RWPE2 (cell line): Measurements from ENCODE around the gene LEMD3.

Experiments used
- ATAC-seq: fragments of 200-7000 bp; cut with Tn5 transposase; 3 replicates; pipeline ENCODE4 v1.9.1; 2021; ENCODE audit warnings: low read depth
- DNase-seq: peaks from one replicate; pipeline ENCODE4 v3.0.0-alpha.2; 2020; ENCODE audit warnings: low spot score
- H3K27ac ChIP-seq: fragments of 450-650 bp; 2 replicates; pipeline ENCODE4 v1.5.1; 2017; ENCODE audit warnings: mild to moderate bottlenecking; ENCODE audit not compliant: poor library complexity, severe bottlenecking
- H3K27me3 ChIP-seq: fragments of 250-450 bp; sonication (Bioruptor Pico); 2 replicates; pipeline ENCODE4 v1.5.1; 2021; ENCODE audit warnings: mild to moderate bottlenecking, moderate library complexity; ENCODE audit not compliant: insufficient read depth, poor library complexity, severe bottlenecking
- H3K36me3 ChIP-seq: fragments of 250-450 bp; sonication (Bioruptor Pico); 2 replicates; pipeline ENCODE4 v1.5.1; 2020; ENCODE audit warnings: low read depth, mild to moderate bottlenecking, moderate library complexity
- H3K4me1 ChIP-seq: fragments of 250-450 bp; sonication (Bioruptor Pico); 2 replicates; pipeline ENCODE4 v1.5.1; 2021; ENCODE audit warnings: mild to moderate bottlenecking, moderate library complexity; ENCODE audit not compliant: insufficient read depth, poor library complexity, severe bottlenecking
- H3K4me3 ChIP-seq: fragments of 250-450 bp; sonication (Bioruptor Pico); 2 replicates; pipeline ENCODE4 v1.5.1; 2021; ENCODE audit warnings: mild to moderate bottlenecking, moderate library complexity; ENCODE audit not compliant: severe bottlenecking
- H3K9me3 ChIP-seq: fragments of 250-450 bp; sonication (Bioruptor Pico); 2 replicates; pipeline ENCODE4 v1.5.1; 2021; ENCODE audit warnings: mild to moderate bottlenecking, moderate library complexity; ENCODE audit not compliant: severe bottlenecking
- TF ChIP-seq, protein P1 (sequence below): fragments of 450-650 bp; IDR thresholded peaks from one replicate; pipeline ENCODE4 v1.5.1; 2017; ENCODE audit warnings: mild to moderate bottlenecking, moderate library complexity; ENCODE audit not compliant: poor library complexity, severe bottlenecking

Gene LEMD3

DNA sequence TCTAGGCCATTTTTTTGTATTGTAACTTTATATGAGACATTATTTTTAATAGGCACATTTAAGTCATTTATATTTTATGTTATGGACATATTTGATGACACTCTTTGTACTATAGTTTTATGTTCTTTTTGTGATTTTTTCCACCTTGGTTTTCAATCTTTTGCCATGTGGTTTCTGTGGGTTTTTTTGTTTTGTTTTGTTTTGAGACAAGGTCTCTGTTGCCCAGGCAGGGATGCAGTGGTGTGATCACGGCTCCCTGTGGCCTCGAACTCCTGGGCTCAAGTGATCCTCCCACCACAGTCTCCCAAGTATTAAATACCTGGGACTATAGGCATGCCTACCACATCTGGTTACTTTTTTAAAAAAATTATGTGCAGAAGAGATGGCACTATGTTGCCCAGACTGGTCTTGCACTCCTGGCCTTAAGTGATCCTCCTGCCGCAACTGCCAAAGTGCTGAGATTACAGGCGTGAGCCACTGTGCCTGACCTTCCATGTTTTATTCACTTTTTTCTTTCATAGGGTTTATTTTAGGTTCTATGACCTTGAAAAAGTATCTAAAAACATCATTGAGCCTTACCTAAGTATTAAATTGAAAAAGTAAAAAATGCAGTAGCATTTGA lies 125.4 kb downstream of the LEMD3 start:
- no peak for ATAC-seq
- Histone ChIP-seq H3K4me1 (no peaks in the 10 kb centered on the region), H3K9me3 (no peaks in the 10 kb centered on the region), H3K4me3 (no peak overlapping the region), H3K27ac (no peak overlapping the region), H3K27me3 (no peaks in the 10 kb centered on the region), H3K36me3 (no peaks in the 10 kb centered on the region)
- DNase-seq: no peak
- TF ChIP-seq, protein P1, sequence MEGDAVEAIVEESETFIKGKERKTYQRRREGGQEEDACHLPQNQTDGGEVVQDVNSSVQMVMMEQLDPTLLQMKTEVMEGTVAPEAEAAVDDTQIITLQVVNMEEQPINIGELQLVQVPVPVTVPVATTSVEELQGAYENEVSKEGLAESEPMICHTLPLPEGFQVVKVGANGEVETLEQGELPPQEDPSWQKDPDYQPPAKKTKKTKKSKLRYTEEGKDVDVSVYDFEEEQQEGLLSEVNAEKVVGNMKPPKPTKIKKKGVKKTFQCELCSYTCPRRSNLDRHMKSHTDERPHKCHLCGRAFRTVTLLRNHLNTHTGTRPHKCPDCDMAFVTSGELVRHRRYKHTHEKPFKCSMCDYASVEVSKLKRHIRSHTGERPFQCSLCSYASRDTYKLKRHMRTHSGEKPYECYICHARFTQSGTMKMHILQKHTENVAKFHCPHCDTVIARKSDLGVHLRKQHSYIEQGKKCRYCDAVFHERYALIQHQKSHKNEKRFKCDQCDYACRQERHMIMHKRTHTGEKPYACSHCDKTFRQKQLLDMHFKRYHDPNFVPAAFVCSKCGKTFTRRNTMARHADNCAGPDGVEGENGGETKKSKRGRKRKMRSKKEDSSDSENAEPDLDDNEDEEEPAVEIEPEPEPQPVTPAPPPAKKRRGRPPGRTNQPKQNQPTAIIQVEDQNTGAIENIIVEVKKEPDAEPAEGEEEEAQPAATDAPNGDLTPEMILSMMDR: no peak

DNA sequence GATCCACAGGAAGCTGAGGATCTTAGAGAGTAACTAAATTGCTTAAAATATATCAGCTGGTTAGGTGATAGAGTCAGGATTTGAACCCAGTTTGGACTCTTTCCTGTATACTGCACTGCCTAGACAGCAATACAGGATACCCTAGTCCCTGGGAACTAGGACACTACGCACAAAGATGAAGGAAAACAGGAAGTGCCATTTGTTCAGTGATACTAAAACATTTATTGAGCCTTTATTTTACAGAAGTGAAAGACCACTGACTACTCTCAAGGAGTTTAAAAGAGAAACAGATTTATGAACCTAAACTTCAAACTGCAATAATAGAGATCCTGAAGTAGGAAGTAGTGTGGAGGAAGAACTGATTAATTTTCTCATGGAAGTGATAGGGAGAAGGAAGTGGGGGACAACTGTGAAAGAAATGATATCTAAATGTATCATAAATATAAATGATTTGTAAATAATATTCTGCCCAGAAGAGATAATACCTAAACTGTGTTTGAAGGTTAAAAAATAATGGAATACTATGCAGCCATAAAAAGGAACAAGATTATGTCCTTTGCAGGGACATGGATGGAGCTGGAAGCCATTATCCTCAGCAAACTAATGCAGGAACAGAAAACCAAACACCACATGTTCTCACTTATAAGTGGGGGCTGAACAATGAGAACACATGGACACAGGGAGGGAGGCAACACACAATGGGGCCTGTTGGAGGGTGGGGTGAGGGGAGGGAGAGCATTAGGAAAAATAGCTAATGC lies 127.3 kb downstream of the LEMD3 start:
- Histone ChIP-seq H3K36me3 (no peaks in the 10 kb centered on the region), H3K27ac (no peak overlapping the region), H3K27me3 (no peaks in the 10 kb centered on the region), H3K9me3 (no peaks in the 10 kb centered on the region), H3K4me1 (no peaks in the 10 kb centered on the region), H3K4me3 (no peak overlapping the region)
- ATAC-seq (no peak), DNase-seq (no peak)
- TF ChIP-seq, protein P1: no peak
